Esophagus muscularis mucosa (tissue), 3 donors: ENCODE data around the gene LYPD1.

Source experiments
- CTCF ChIP-seq, 3 experiments: fragments of 200-600 bp in 2 of 3; fragments of 450-650 bp in 1 of 3; sonication (generic) in 2 of 3; IDR thresholded peaks; one replicate each; pipeline ENCODE4 v1.5.1; 2017 to 2019; ENCODE audit warnings: antibody characterized with exemption in 3 of 3, mild to moderate bottlenecking in 2 of 3, moderate library complexity in 1 of 3
- EP300 ChIP-seq: sonication (generic); formaldehyde crosslinking; IDR thresholded peaks from one replicate; pipeline ENCODE4 v1.6.1; 2017; ENCODE audit warnings: antibody characterized with exemption

- TF ChIP-seq EP300 (no peak), CTCF (IDR thresholded peaks at IDR 0.05) (no peak)
Measured at GRCh38 chr2:132677661-132678060, 7.7 kb upstream of the LYPD1 start.
